CD4-positive, alpha-beta T cell treated with Interleukin-4 for 4 hours (primary cell): ENCODE measurements around the gene ZBTB22.
"Not testable (repeated sequence)": the region's sequence is repeated elsewhere in the genome, so short reads cannot be mapped to it uniquely, and the experiment has no call there.

Experiments
- DNase-seq: peaks from one replicate; pipeline ENCODE4 v3.0.0-alpha.2; 2020

ZBTB22 gene, protein sequence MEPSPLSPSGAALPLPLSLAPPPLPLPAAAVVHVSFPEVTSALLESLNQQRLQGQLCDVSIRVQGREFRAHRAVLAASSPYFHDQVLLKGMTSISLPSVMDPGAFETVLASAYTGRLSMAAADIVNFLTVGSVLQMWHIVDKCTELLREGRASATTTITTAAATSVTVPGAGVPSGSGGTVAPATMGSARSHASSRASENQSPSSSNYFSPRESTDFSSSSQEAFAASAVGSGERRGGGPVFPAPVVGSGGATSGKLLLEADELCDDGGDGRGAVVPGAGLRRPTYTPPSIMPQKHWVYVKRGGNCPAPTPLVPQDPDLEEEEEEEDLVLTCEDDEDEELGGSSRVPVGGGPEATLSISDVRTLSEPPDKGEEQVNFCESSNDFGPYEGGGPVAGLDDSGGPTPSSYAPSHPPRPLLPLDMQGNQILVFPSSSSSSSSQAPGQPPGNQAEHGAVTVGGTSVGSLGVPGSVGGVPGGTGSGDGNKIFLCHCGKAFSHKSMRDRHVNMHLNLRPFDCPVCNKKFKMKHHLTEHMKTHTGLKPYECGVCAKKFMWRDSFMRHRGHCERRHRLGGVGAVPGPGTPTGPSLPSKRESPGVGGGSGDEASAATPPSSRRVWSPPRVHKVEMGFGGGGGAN

DNA sequence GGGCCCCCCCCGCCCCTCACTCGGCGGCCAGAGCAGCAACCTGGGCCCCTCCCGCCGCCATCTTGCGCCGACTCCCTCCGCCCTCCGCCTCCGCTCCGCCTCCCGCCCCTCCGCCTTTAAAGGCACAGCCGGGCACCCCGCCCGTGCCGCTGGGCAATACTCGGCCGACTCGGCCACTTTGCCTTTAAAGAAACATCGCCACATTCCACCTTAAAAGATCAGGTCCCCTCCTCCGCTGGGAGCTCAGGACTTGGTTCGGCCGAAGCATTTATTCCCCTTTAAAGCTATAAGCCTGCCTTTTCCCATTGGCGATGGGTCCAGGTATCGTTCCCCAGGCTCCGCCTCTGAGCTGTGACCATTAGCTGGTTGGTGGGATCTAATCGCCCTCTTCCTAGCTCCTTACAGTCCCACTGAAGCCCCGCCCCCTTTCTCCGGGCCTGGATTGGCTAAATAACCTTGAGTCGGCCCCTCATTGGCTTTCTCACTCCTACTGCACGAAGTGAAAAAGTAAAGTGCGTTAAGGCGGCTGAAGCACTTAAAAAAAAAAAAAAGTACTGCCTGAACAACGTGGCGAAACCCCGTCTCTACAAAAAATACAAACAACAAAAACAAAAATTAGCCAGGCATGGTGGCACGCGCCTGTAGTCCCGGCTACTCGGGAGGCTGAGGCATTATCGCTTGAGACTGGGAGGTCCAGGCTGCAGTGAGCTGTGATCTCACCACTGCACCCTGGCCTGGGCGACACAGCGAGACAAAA is at the start of gene ZBTB22:
TSS of gene ZBTB22 (minus strand) at position 76 of the 757 bp plus-strand sequence. CDS start 828 bp downstream, outside the sequence.
- DNase-seq = peak; percentile 98

DNA sequence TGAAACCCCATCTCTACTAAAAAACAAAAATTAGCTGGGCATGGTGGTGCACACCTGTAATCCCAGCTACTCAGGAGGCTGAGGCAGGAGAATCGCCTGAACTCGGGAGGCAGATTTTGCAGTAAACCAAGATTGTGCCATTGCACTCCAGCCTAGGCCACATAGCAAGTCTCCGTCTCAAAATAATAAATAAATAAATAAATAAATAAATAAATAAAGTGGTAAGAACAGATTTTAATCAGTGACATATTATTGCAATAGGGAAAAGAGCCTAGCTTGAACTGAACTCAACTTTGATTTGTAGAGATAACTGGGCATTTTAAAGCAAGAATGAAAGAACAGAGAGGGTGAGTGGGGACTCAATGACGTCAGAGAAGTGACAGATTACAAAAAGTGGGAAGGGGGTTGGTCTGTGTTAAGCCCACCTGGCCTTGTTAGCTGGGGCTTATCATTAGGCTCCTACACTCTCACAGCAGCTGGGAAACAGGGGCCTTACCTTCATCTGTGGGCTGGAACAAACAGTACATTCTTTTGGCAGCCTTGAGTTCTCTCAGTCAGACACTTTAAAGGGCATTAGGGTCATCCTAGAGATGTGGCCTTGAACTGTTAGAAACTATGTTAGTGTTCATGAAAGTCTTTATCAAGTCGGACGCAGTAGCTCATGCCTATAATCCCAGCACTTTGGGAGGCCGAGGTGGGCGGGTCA is 49.6 kb upstream of the ZBTB22 start:
- no peak for DNase-seq

DNA sequence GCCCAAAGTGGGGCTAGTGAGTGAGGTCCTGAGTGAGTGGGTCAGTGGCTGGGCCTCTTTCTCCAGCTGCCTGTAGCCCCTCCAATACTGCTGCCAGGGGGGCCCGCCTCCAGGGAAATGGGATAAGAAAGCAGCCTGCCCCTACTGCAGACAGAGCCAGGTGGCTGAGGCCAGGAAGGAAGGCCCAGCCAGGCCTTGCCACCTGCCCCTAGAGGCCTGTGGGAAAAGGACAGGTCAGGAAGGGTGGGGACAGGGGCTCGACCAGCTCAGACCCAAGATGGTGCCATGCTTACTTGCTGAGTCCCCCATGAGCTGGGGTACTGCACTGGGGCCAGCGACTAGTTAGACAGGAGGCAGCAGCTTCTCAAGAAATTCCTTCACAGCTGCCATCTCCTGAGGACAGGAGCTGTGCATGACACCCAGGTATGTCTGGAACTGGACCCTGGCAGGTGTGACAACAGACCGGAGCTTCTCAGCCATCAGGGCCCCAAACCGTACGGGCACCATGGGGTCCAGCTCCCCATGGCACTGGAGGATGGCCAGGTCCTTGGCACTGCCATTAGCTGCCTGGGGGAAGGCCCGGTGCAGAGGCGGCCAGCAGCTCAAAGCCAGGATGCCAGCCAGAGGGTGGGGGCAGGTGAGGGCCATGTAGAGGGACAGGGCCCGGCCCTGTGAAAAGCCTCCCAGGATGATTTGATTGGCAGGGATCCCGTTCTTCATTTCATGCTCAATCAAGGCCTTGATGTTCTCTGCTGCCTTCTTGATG is 47.8 kb upstream of the ZBTB22 start:
- not testable (repeated sequence) for DNase-seq

DNA sequence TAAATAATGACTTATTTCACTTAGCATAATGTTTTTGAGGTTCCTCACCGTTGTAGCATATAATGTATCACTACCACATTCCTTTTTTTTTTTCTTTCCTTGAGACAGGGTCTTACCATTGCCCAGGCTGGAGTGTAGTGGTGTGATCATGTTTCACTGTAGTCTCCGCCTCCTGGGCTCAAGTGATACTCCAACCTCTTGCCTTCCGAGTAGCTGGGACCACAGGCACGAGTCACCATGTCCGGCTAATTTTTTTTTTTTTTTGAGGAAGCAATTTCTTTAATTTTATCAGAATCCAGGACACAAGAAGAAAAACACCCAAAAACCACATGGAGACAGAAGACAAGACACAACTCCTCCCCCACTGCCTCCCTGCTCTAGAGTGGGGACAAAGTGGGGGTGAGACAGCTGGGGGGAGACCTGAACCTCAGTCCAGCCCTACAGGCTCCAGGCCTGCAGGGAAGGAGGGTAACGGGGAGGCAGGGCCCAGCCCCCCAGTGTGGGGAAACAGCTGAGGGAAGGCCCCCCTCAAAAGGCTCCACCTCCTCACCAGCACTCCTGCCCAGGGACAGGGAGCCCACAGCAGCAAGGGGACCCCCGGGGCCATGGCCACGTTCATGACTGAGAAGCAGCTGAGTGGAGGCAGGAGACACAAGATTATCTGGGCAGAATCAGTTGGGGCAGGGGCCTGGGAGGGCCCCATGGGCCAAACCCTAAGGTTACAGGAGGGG is 47.1 kb upstream of the ZBTB22 start:
- not testable (repeated sequence) for DNase-seq

DNA sequence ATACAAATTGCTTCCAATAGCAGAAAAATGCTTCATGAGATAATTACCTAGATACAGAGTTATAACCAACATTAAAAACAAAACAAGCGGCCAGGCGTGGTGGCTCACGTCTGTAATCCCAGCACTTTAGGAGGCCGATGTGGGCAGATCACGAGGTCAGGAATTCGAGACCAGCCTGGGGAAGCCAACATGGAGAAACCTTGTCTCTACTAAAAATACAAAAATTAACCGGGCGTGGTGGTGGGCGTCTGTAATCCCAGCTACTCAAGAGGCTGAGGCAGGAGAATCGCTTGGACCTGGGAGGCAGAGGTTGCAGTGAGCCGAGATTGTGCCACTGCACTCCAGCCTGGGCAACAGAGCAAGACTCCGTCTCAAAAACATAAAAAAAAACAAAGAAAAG is 45.9 kb upstream of the ZBTB22 start:
- DNase-seq = not testable (repeated sequence)

DNA sequence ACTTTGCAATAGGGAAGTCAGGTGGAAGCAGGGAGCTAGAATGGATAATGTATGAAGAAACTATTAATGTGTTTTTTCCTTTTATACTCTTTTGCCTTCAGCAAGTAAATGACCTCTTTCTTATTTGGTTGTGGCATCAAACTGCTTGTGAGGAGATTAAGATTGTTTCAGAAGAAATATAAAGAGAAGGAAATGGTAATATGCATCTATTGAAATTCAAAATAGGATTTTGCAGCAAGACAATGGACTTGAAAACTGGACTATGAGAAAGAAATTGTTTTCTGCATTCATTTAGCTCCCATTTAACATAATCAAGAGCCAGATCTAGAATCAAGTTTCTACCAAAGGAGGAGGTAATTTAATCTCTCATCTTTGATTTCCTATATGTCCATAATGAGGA is 41.8 kb upstream of the ZBTB22 start:
- DNase-seq = no peak

DNA sequence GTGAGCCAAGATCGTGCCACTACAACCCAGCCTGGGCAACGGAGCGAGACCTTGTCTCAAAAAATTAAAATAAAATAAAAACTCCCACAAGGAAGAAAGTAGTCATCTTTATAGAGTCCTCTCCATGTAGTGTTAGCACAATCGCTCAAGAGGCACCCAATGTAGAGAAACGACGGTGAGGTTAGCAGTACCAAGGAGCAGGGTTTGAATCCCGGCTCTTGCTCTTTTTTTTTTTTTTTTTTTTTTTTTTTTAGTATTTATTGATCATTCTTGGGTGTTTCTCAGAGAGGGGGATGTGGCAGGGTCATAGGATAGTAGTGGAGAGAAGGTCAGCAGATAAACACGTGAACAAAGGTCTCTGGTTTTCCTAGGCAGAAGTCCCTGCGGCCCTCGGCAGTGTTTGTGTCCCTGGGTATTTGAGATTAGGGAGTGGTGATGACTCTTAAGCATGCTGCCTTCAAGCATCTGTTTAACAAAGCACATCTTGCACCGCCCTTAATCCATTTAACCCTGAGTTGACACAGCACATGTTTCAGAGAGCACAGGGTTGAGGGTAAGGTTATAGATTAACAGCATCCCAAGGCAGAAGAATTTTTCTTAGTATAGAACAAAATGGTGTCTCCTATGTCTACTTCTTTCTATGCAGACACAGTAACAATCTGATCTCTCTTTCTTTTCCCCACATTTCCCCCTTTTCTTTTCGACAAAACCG is 39.8 kb upstream of the ZBTB22 start:
- DNase-seq = not testable (repeated sequence)

DNA sequence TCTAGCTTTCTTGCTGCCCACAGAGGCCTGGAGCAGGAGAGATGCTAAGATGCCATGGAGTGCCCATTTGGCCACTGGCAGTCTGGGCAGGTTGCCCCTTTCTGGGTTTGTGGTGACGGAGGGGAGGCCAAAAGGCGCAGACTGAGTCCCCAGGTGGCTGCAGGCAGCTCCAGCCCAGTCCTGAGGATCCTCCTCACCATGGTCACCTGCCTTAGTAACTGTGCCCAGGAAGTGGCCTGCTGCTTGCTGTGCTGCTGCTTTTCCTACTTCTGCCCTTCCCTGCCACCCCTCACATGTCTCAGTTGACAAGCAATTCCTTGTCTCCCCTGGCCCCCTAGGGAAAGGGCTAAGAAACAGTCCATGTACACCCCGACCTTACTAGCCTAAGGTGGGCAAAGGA is 38.8 kb upstream of the ZBTB22 start:
- DNase-seq = no peak

DNA sequence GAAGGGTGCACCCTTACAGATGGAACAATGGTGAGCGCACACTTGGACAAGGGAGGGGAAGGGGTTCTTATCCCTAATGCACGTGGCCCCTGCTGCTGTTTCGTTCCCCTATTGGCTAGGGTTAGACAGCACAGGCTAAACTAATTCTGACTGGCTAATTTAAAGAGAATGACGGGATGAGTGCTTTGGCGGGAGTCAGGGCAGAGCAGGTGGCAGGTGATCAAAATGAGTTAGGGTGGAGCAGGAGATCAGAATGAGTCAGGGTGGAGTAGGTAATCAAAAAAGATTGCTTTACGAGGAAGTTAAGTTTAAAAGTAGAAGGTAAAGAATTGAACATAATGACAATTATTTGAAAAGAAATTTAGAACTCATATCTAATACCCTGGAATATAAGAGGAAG is 38.3 kb upstream of the ZBTB22 start:
- not testable (repeated sequence) for DNase-seq

DNA sequence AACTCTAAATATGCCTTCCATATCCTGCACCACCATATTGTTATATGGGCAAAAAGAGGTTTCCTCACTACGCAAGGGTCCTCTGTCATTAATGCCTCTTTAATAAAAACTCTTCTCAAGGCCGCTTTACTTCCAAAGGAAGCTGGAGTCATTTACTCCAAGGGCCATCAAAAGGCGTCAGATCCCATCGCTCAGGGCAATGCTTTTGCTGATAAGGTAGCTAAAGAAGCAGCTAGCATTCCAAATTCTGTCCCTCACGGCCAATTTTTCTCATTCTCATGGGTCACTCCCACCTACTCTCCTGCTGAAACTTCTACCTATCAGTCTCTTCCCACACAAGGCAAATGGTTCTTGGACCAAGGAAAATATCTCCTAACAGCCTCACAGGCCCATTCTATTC is 30.3 kb upstream of the ZBTB22 start:
- no peak for DNase-seq

DNA sequence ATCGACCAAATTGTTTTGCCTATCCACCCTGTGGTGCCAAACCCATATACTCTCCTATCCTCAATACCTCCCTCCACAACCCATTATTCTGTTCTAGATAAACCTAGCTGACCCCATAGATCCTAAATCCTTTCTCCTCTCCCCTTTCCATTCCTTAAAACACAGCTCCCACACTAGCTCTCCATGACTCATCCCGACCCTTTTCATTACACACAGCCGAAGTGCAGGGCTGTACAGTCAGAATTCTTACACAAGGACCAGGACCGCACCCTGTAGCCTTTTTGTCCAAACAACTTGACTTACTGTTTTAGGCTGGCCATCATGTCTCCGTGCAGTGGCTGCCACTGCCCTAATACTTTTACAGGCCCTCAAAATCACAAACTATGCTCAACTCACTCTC is 29.4 kb upstream of the ZBTB22 start:
- DNase-seq = not testable (repeated sequence)

DNA sequence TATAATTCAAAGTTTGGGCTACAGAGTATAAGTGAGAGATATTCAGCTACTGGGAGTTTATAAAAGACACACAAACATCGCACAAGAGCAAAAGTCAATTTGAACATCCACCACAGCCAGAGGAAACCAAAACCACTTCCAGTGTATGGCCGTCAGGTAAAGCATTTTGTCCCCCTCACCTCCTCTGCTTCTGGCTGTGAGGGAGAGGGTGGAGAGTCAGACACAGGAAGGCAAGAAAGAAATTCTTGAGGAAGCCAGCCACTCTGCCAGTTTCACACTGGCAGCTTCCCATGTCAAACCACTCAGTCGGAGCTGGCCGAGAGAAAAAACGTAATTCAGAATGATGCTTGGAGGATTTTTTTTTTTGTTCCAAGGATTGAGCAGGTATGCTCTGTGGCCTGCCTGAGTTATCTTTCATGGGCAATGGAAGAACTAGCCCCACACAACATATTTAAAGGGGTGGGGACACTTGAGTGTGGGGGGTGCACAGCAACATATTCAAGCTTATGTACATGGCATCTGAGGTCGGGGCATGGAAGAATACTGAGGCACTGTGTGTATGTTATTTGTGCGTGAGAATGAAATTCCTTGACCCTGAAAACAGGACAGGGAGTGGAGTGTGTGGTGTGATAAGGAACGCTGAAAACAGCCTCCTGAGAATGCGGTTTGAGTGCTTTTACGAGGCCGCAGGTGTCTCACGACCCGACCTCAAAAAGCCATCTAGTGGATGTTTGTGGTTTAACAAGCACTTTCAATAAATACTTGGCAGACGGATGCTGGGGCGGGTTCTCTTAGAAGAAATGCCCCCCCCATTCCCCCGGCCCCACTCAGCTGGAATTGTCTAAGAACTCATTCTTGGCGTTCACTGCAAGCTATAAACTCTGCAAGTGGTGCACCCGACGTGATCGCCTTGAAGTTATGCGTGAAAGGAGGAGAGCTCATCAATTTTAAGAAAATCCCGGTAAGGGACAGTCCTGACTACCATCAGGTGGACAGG is 27.5 kb upstream of the ZBTB22 start:
- DNase-seq = peak; percentile 91

DNA sequence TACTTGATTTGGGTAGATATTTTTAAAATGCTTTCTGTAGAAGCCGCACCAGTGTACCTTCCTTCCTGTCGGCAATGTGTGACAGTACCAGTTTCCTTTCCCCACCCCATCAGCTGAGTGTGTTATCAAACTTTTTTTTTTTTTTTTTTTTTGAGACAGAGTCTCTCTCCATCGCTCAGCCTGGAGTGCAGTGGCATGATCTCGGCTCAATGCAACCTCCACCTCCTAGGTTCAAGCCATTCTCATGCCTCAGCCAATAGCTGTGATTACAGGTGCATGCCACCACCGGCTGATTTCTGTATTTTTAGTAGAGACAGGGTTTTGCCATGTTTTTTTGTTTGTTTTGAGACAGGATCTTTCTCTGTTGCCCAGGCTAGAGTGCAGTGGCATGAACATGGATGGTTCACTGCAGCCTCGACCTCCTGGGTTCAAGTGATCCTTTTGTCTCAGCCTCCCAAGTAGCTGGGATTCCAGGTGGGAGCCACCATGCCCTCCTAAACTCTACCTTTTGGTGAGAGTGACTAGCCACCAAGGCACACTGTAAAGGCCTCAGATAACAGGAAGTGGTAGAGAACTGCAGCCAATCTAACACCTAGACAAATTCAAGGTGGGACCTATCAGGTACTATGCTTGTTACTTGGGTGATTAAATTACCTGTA is 26.5 kb upstream of the ZBTB22 start:
- peak; percentile 95 for DNase-seq

DNA sequence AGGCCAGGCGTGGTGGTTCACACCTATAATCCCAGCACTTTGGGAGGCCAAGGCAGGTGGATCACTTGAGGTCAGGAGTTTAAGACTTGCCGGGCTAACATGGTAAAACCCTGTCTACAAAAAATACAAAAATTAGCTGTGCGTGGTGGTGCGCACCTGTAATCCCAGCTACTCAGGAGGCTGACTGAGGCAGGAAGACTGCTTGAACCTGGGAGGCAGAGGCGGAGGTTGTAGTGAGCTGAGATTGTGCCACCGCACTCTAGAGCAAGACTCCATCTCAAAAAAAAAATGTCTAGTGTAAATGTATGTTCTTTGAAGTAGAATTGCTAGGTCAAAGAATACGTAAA is 26.0 kb upstream of the ZBTB22 start:
- DNase-seq = not testable (repeated sequence)

DNA sequence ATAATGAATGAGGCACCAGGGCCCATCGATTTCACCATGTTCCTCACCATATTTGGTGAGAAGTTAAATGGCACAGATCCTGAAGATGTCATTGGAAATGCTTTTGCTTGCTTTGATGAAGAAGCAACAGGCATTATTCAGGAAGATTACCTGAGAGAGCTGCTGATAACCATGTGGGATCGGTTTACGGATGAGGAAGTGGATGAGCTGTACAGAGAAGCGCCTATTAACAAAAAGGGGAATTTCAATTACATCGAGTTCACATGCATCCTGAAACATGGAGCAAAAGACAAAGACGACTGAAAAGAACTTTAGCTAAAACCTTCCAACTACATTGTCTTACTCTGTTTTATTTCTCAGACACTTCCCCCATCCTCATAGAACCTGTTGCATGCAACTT is 21.6 kb upstream of the ZBTB22 start:
- no peak for DNase-seq

DNA sequence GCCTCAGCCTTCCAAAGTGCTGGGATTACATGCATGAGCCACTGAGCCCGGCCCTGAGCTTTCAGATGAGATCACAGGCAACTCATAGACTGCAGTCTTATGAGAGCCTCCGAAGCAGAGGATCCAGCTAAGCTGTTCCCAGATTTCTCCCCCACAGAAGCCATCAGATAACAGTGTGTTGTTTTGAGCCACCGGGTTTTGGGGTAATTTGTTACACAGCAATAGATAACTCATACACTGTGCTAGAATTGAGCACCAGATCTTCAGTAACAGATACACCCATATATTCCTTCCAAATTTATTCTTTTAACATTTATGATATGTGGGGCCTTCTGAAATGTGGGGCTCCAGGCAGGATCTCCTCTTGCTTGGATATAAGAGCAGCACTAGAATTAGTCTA is 19.0 kb upstream of the ZBTB22 start:
- DNase-seq = no peak

DNA sequence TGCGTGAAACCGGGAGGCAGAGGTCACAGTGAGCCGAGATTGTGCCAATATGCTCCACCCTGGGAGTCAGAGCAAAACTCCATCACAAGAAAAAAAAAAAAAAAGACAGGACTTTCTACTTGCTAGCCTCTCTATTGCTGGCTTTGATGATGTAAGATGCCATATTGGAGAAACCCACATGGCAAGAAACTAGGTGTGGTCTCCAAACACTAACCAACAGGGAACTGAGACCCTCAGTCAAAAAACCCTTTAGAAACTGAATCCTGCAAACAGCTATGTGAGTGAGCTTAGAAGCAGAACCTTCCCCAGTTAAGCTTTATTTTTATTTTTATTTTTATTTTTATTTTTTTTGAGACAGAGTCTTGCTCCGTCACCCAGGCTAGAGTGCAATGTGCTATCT is 18.4 kb upstream of the ZBTB22 start:
- no peak for DNase-seq

DNA sequence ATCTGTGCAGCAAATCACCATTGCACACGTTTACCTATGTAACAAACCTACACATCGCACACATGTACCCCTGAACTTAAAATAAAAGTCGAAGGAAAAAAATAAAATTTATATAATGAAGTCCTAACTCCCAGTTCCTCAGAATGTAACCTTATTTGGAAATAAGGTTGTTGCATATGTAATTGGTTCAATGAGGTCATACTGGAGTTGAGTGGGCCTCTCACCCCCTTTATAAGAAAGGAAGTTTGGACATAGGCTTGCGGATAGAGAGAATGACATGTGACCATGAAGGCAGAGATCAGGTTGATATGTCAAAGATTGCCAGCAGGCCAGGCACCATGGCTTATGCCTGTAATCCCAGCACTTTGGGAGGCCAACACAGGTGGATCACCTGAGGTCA is 16.1 kb upstream of the ZBTB22 start:
- DNase-seq = no peak

DNA sequence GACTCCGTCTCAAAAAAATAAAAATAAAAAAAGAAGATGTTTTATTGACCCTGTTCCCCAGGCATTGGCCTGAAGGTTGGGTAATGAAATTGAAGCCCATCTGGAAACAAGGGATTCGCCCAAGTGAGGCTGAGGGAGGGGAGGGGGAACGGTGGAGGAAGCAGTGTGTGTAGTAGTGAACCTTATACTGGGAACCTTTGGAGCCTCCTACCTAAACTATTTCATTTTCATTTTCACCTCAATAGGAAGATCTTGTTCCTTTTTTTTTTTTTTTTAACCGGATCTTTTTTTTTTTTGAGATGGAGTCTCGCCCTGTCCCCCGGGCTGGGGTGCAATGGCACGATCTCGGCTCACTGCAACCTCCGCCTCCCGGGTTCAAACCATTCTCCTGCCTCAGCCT is 13.2 kb upstream of the ZBTB22 start:
- no peak for DNase-seq
